GM10266 (cell line): ENCODE data around the gene NGFR.
"Not testable (repeated sequence)": the region's sequence is repeated elsewhere in the genome, so short reads cannot be mapped to it uniquely, and the experiment has no call there.

Experiments used
- DNase-seq: peaks from one replicate; pipeline ENCODE4 v3.0.0; 2012; ENCODE audit errors: extremely low spot score
- CTCF ChIP-seq: IDR thresholded peaks from 2 replicates; pipeline ENCODE4 v1.5.1; 2012; ENCODE audit warnings: mild to moderate bottlenecking, low read depth; ENCODE audit not compliant: control insufficient read depth, insufficient read depth; ENCODE audit errors: missing control alignments

Gene NGFR

GRCh38 chr17:49548506-49549310 is 53.6 kb downstream of the NGFR start:
- DNase-seq: peak; percentile 50
- peak; percentile 60 for TF ChIP-seq CTCF

DNA sequence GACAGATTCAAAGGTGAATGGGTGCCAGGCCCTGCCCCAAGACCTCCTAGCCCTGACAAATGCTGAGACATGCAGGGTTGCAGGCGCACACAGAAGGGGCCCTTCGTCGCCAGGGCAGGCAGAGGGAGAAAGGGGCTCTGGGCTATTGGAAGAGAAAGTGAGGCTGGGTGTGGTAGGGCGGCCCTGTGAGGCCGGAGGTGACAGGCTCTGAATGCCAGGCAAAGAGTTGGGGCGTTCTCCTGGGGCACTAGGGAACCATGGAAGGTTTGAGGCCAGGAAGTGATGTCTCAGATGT is 54.2 kb downstream of the NGFR start:
- no peak for TF ChIP-seq CTCF
- no peak for DNase-seq

DNA sequence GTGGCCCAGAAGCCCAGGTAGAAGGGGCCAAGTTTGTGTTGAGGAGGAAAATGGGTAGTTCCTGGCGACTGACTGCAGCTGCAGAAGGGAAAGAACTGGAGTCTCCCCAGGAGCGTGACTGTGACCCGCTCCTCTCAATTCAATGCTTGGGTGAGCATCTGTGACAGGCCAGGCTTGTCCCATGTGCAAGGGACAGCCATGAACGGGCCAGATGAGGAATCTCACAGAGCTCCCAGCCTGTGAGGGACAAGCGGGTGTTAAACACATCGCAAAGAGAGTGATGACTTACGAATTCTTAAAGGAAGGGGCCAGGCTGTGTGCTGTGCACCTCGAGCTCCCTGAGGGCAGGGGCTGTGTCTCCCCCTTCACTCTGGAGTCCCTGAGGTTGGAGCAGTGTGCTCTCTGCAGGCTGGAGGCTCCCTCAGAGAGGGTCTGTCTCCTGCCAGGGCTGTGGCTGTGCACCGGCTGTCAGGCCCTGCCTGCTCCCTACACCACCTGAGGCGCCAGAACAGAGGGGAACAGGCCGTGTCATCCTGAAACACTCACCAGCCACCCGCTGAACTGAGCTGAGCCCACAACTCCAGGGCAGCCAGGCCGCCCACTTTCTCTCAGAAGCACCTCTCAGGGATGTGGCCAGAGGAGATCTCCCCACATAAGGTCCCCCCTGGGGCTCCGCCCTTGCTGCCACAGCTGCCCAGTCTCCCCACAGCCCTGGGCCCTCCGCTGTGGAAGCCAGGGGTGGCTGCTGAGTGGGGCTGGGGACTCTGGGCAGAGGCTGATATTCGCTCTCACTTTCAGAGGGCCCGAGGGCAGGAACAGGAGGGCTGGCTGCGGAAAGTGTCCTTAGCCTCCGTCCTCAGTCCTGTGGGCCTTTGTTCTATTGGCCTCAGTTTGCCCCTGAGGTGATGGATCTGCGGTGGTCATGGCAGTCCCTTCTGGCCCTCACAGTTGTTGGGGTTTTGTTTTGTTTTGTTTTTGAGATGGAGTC is 54.9 kb downstream of the NGFR start:
- TF ChIP-seq CTCF: no peak
- DNase-seq: peak; percentile 5

- DNase-seq: not testable (repeated sequence)
These were observed 55.7 kb downstream of the NGFR start for GRCh38 chr17:49550764-49551163.

GRCh38 chr17:49551221-49552069 is 56.4 kb downstream of the NGFR start:
- DNase-seq: peak; percentile 4
- TF ChIP-seq CTCF: no peak

DNA sequence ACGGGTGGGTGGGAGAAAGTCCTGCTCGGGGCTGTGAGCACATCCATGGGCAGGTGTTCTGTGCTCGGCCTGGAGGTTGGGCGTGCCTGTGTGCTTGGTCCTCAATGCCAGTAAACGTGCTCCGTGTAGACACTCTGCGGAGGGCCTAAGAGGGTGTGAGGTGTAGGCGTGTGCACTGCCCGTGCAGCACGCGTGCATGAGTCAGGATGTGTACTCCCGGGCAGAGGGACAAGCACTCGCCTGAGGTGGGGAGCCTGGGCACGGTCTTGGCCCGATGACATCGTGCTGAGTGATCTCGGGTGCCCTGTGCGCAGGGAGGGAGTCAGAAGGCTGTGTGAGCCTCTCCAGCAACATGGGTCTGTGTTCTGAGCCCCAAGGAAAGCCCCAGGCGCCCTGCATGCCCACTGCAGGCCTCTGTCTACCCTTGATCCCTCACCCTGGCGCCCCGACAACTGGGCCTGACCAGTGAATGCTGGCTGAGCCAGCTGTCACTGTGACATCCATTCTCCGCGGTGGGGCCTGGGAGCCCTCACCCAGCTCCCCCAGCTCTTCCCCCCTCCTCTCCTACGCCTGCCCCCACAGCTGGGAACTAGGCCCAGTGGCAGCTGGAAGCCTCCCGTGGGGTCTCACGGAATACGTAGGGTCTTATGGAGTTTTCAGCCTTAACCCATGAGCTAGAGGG is 57.1 kb downstream of the NGFR start:
- DNase-seq: no peak
- no peak for TF ChIP-seq CTCF
